A673 (cell line): ENCODE data around the gene VDR. TPM values are rescaled to one million over a fixed set of nuclear protein-coding genes. Genes with fewer than 3 reads are reported as not detected.

Experiments
- BruUV-seq: library from RNA; stranded (reverse); fragments of 400-500 nt; replicated peaks from 2 replicates; lab custom pipeline; 2021; lab: Mats Ljungman, UMichigan
- CTCF ChIA-PET: fragments of 300-600 bp; sonication (Branson Sonifier 250); formaldehyde crosslinking; loops from one replicate; lab custom pipeline; 2022; ENCODE audit warnings: antibody characterized with exemption; lab: Charles Lee
- POLR2A ChIA-PET: fragments of 300-600 bp; sonication (Branson Sonifier 250); formaldehyde crosslinking; loops from one replicate; lab custom pipeline; 2022; ENCODE audit warnings: antibody characterized with exemption; ENCODE audit not compliant: low non-redundant PET; lab: Charles Lee
- DNase-seq: peaks from one replicate; pipeline ENCODE4 v3.0.0-alpha.2; 2015; ENCODE audit warnings: low spot score
- H3K27ac ChIP-seq: fragments of 200-600 bp; sonication (generic); 2 replicates; pipeline ENCODE4 v1.5.1; 2016; ENCODE audit warnings: mixed run types, low read depth, mild to moderate bottlenecking, mixed read lengths, antibody characterized with exemption, low read length; ENCODE audit not compliant: poor library complexity, severe bottlenecking
- H3K27me3 ChIP-seq: fragments of 200-600 bp; sonication (generic); replicated peaks from 2 replicates; pipeline ENCODE4 v1.6.1; 2017; ENCODE audit warnings: mixed run types, low read depth, mild to moderate bottlenecking, mixed read lengths, antibody characterized with exemption, low read length; ENCODE audit not compliant: insufficient read depth, poor library complexity
- H3K36me3 ChIP-seq: fragments of 200-600 bp; sonication (generic); 2 replicates; pipeline ENCODE4 v1.6.1; 2016; ENCODE audit warnings: mixed run types, mild to moderate bottlenecking, mixed read lengths, antibody characterized with exemption, low read length; ENCODE audit not compliant: insufficient read depth, poor library complexity, severe bottlenecking
- H3K4me1 ChIP-seq: fragments of 200-600 bp; sonication (generic); 2 replicates; pipeline ENCODE4 v1.6.1; 2017; ENCODE audit warnings: mixed run types, mild to moderate bottlenecking, mixed read lengths, antibody characterized with exemption, low read length; ENCODE audit not compliant: insufficient read depth, poor library complexity, severe bottlenecking
- H3K4me3 ChIP-seq: fragments of 200-600 bp; sonication (generic); 2 replicates; pipeline ENCODE4 v1.5.1; 2016; ENCODE audit warnings: low read depth, mixed run types, mild to moderate bottlenecking, mixed read lengths, low read length; ENCODE audit not compliant: poor library complexity, severe bottlenecking
- H3K9me3 ChIP-seq: fragments of 200-600 bp; sonication (generic); 2 replicates; pipeline ENCODE4 v1.6.1; 2016; ENCODE audit warnings: mixed run types, low read depth, mild to moderate bottlenecking, mixed read lengths, antibody characterized with exemption, low read length; ENCODE audit not compliant: poor library complexity, severe bottlenecking
- EZH2 ChIP-seq: fragments of 200-600 bp; sonication (generic); IDR thresholded peaks from 2 replicates; pipeline ENCODE4 v1.6.1; 2017; ENCODE audit warnings: borderline replicate concordance, low read depth, mild to moderate bottlenecking, mixed read lengths, antibody characterized with exemption, low read length; ENCODE audit not compliant: poor library complexity, severe bottlenecking
- intact Hi-C: fragments of 100-400 bp; cut with micrococcal nuclease; formaldehyde crosslinking; loops from one replicate; pipeline ENCODE4 v1.10.0; 2022; ENCODE audit not compliant: unreplicated experiment
- total RNA-seq: library from RNA; stranded (reverse); gene quantifications from 2 replicates; pipeline ENCODE4 v1.2.3, GENCODE V29; 2021
- TF ChIP-seq, protein P1 (sequence below): fragments of 300-800, 200-600 bp; sonication (generic); conservative IDR thresholded peaks from 2 replicates; pipeline ENCODE4 v1.5.1; 2017; ENCODE audit warnings: low read depth, mild to moderate bottlenecking, antibody characterized with exemption, low read length, moderate library complexity, mixed read lengths

Gene VDR
- total RNA-seq, 1 experiment from 2014 or later, result 0.43 TPM

GRCh38 chr12:47943623-47944340, 39.0 kb upstream of the VDR start:
- no peaks in the 10 kb centered on the region for H3K9me3 ChIP-seq
- no peaks in the 10 kb centered on the region for H3K27me3 ChIP-seq
- no peaks in the 10 kb centered on the region for H3K36me3 ChIP-seq
- H3K27ac ChIP-seq, result no peak overlapping the region
- CTCF ChIA-PET, result no interaction called here
- no peak for DNase-seq
- POLR2A ChIA-PET, result no interaction called here
- H3K4me1 ChIP-seq, result no peaks in the 10 kb centered on the region
- no peak overlapping the region for H3K4me3 ChIP-seq
- BruUV-seq, result no TSS peak
- no peak for TF ChIP-seq EZH2
- TF ChIP-seq, protein P1, sequence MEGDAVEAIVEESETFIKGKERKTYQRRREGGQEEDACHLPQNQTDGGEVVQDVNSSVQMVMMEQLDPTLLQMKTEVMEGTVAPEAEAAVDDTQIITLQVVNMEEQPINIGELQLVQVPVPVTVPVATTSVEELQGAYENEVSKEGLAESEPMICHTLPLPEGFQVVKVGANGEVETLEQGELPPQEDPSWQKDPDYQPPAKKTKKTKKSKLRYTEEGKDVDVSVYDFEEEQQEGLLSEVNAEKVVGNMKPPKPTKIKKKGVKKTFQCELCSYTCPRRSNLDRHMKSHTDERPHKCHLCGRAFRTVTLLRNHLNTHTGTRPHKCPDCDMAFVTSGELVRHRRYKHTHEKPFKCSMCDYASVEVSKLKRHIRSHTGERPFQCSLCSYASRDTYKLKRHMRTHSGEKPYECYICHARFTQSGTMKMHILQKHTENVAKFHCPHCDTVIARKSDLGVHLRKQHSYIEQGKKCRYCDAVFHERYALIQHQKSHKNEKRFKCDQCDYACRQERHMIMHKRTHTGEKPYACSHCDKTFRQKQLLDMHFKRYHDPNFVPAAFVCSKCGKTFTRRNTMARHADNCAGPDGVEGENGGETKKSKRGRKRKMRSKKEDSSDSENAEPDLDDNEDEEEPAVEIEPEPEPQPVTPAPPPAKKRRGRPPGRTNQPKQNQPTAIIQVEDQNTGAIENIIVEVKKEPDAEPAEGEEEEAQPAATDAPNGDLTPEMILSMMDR, result no peak
- intact Hi-C loops, result no loop called here

GRCh38 chr12:47942614-47943225, 37.9 kb upstream of the VDR start:
- POLR2A ChIA-PET, result no interaction called here
- BruUV-seq, result no TSS peak

GRCh38 chr12:47941871-47942613, 37.2 kb upstream of the VDR start:
- Histone ChIP-seq H3K9me3 (no peaks in the 10 kb centered on the region), H3K27ac (no peak overlapping the region), H3K4me3 (no peak overlapping the region), H3K27me3 (no peaks in the 10 kb centered on the region), H3K36me3 (no peaks in the 10 kb centered on the region), H3K4me1 (no peaks in the 10 kb centered on the region)
- POLR2A ChIA-PET, result no interaction called here
- BruUV-seq, result no TSS peak
- DNase-seq, result peak; percentile 41
- intact Hi-C loops, result no loop called here
- CTCF ChIA-PET, result interaction anchor here (0.6 to 0.9 kb wide), 5 partner anchors 110 to 243 kb away, joined by 3 to 15 read pairs (median 3); partner anchors contain the start of genes ASB8 and CCDC184
- TF ChIP-seq, protein P1, result peak; percentile 63
- no peak for TF ChIP-seq EZH2

More at GRCh38 chr12:47942614-47943225, 37.9 kb upstream of the VDR start:
- no peak overlapping the region for H3K4me3 ChIP-seq
- H3K27ac ChIP-seq, result no peak overlapping the region
- H3K27me3 ChIP-seq, result no peaks in the 10 kb centered on the region
- TF ChIP-seq EZH2, result no peak
- TF ChIP-seq, protein P1, result no peak
- H3K9me3 ChIP-seq, result no peaks in the 10 kb centered on the region
- DNase-seq, result no peak
- H3K36me3 ChIP-seq, result no peaks in the 10 kb centered on the region
- CTCF ChIA-PET, result interaction anchor here (0.6 to 0.9 kb wide), 4 partner anchors 111 to 242 kb away, joined by 3 to 15 read pairs (median 4); partner anchors contain the start of gene CCDC184
- intact Hi-C loops, result no loop called here
- H3K4me1 ChIP-seq, result no peaks in the 10 kb centered on the region
